Stimulated activated CD4-positive, alpha-beta T cell treated with anti-CD3 and anti-CD28 coated beads, Interleukin-2, amount 100 ng/mL, for 4 hours (primary cell): Measurements from ENCODE around the gene RYR3.

Experiments
- DNase-seq: peaks from one replicate; pipeline ENCODE4 v3.0.0-alpha.2; 2020; ENCODE audit warnings: low read depth

Gene RYR3

DNA sequence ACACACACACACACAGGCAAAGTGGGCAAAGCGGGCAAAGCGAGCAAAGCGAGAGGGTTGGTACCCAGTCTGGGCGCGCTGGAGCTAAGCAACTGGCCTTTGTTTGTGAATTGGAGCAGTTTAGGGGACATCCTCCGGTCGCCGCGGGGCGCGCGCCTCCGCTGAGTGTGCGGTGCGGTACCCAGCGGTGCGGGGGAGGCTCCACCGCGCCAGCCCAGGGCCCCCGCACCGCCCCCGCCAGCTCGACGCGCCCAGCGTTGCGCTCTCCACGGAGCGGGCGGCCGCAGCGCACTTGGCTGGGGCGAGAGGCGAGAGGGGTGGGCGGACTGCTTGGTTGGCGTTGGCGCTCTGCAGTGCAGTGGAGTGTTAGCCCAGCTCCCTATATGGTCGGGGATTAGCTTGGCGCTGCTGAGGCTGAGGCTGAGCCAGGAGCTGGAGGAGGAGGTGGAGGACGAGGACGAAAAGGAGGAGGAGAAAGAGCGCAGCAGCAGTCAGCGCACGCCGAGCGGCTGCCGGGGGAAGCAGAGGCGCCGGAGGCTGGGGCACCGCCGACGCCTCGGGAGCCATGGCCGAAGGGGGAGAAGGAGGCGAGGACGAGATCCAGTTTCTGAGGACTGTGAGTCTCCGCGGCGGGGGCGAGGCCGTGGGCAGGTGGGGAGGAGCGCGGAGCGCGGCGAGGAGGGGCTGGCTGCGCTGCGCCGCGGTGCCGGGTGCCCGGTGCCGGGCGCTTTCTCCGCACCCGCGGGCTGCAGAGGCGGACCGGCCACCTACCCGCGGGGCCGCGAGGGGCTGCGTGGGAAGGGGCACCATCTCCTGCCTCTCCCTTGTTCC lies at the start of gene RYR3:
RYR3 (plus strand) TSS at position 487 of the 831 bp plus-strand sequence; CDS start at position 566, 79 bp downstream.
- no peak for DNase-seq

DNA sequence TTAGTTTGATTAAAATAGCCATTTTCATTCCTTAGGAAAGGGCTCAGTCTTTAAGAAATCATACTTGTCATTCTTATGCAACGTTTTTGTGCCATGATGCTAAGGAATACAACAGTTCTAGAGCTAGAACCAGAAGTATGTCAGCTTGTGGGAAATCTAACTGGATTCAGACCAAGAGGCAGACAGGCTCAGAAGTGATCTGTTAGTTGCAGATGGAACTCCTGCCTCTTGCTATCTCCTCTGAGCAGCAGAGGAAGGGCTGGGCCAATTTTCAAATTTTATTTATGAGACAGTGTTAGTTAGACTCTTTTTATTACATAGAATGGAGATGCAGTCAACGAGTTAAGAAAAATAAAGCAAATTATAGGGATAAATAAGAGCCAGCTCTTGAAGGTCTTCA lies 48.5 kb upstream of the RYR3 start:
- no peak for DNase-seq

DNA sequence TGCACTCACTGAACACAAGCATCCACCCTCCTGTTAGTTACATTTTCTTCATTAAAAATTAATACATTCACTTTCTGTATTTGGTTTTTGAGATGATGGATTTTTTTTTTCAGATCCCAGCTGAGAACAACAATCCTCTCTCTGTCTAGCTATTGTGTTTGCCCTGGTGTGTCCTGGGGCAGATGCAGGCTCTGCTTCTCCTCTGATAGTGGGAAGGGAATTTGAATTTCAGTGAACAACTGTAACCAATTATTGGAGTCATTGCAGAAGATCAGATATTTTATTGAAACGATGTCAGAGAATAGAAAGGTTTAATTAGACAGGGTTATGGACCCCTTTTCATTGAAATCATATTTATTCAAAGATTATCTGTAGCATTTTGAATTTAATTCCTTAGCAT lies 33.1 kb upstream of the RYR3 start:
- DNase-seq, result no peak

DNA sequence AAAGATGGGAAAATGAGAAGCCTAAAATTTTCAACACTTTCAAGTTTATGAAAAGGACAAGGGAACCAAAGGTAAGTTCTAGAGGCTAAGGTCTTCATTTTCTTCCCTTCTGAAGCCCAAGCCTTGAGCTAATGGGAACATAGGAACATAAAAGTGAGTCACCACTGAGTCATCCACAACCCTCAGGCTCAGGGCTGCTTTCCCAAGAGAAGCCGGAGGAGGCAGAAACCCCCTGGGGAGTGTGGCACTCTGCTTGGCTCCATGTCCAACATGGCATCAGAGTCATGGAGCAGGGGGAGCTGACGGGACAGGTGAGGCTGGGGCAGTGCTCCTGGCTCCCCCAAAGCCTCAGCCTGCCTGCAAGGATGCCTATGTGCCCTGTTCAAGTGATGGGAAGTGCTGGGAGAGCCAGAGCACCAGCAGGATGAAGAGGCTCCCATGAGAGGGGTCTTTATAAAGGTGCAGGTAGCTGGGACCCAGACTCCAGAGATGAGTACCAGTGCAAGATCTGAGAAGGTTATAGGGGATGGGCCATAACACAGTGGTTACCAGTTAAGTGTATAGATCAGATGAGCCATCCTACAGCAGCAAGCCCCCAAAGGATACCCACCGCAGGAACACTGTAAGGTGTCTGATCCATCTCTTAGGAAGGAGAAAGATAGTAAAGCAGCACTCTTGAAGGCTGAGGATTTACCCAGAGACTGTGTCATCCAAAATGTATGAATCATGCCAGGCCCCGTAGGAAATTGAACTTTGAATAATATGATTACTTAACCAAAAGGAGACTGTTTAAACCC lies 31.8 kb upstream of the RYR3 start:
- no peak for DNase-seq

DNA sequence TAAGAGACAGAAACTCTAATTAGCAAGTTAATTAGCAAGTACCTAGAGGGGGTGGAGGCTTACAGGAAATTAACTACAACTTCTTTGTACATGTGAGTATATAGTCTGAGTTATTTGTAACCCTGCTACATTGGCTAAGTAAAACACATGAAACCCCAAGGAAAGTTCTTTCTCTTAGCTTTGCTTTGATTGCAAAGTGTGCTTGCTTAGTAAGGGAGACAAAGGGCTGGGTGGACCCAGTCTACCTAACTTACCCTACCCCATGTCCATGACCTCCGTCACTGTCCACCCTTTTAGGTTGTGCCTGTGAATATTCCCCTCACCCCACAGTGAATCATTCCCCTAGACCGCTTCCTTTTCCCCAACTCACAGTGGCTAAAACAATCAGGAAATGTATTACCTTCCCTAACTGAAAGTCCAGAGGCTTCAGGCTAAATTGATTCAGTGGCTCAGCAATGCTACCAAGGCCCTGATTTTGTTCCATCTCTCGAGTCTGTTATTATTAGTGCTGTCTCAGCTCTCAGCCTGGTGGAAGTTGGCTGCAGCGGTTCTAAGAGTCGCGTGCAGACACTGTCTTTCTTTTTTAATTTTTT lies 31.1 kb upstream of the RYR3 start:
- DNase-seq, result no peak

DNA sequence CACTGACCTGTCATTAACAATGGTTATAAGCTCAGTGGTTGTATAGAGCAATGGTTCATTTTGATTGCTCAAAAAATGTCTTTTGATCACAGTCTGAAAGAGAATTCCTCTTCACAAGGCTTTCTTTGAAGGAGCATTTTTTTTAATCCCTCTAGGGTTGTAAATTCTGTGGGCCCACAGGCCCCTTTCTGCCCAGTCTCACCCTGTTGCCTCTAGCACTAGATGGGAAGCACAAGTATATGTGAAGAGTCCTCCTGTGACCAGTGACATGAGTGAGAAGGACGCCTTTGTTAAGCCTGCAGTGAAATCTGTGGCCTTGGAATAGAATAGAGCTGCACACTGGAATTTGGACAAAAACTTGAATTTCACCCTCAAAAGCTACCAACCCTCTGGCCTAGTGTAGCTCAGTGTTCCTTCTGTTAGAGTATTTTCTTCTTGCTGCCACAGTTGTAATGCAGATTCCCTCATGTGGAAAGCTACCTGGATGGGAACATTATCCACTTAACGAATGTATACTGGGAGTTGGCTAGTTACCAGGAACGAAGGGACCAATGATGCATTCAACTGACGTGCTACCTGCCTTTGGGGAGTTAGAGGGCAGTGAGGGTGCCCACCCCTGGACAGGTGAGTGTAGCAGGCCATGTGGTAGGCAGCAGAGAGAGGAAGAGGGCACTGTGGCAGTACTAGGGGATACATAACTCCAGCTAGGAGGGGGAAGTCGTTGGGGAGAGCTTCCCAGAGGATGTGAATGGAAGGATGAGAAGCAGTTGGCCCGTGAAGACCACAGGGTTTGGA lies 28.3 kb upstream of the RYR3 start:
- no peak for DNase-seq

DNA sequence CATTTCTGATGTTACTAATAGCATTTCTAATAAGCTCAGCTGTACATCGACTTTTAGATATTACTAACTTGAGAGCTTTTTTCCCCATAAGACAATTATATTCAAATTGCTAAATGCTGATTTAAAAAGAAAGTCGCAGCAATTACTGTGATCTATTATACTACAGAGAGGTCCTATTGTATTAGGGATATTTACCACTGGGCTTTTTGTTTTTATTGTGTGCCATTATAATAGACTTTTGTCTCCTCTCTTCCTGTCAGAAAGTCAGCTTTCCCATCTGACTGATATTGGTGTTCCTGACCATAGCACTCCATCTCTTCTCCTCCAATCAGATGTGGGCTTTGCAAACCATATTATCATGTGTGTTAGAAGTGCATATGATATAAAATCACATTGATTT lies 27.2 kb upstream of the RYR3 start:
- no peak for DNase-seq

DNA sequence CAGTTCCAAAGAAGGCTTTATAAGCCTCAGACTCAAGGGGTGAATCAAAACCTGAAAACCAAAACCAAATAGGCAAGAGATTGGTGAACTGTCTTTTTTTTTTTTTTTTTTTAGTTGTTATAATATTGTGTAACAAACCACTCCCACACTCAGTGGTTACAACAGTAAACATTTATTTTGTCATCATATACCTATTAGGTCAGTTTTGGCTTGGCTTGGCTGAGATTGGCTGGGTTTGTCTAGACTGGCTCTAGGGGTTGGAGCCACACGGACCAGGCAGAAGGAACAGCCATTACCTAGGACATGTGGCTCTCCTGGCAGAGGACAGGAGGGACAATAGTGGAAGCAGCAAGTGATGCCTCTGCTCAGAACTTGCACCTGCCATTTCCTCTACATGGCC lies 26.4 kb upstream of the RYR3 start:
- no peak for DNase-seq

DNA sequence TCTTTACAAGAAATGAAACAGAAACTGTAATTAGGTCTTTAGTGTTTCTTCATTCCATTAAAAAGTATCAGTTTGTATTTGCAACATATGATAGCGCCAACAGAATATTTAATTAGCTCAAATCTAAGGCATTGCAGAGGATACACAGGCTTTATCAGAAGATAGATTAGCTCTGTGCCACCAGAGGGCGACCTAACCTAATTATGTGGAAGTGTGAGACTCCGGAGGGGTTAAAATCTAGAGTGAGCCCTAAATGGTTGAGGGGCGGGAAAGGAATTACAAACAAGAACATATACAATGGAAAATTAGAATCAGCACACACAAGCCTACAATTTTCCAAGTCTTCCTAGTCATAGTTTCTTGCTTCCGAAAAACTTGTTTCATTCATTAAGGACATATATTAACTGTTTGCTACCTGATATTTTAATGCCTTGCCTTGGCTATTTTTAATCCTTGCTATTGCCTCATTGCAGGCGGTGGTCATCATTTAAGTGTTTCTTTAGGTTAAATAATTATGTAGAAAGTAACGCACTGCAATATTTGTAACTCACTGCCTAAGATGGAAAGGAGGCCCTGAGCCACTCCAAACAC lies 18.0 kb upstream of the RYR3 start:
- peak; percentile 6 for DNase-seq

DNA sequence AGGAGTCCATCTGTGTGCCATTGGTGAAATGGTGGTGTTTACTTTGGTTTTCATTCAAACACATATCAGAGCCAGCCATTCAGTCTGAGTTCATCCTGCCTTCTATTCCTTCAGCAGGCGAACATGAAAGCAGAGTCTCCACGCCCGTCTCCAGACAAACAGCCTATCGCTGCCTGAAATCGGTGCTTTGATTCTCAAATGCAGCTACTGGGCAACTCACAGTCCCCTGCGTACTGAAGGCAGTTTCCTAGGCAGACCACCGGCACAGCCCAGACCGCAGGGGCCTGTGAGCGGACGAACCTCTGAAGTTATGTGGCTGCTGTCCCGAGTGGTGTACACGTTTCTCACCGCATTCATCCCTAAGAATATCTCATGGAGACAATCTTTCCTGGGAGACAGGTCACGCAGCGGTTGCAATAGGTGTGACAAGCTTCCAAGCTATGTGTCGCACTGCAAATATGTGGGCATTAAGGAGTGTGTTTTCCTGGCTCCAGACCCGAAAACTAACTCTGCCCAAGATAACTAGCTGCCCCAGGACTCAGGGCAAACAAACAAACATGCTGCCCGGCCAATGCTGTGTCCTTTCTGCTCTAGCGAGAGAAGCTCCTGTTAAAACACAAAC lies 16.9 kb upstream of the RYR3 start:
- no peak for DNase-seq

DNA sequence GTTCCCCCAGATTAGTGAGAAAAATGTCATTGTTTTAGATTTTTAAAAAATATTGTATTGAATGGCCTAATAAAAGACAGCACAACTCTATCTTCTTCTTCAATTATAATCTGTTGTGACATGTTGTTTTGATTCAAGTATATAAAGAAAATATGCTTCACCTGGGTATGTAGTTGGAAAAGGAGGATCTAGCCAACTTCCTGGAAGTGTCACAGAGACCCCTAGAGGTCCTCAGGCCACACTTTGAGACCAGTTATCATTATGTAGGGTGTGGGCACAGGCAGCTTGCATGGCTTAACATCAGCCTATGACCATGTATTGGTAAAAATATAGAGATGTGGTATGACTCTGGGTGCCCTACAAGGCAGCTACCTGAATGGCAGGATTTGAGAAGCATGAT lies 14.7 kb upstream of the RYR3 start:
- DNase-seq, result no peak

DNA sequence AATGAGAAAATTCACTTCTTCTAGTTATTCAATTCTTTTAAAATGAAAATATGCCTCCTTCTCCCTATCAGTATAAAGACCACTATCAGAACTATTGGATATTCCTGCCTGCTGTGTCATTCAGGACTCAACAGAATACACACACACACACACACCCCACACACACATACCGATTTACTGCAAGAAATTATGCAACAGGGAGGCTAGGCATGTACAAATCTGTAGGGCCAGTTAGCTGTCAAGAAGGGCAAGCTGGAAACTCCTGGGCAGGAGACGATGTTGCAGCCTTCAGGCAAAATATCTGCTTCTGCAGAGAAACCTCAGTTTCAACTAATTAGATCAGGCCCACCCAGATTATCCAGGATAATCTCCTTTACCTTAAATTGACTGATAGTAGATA lies 13.9 kb upstream of the RYR3 start:
- DNase-seq, result no peak

DNA sequence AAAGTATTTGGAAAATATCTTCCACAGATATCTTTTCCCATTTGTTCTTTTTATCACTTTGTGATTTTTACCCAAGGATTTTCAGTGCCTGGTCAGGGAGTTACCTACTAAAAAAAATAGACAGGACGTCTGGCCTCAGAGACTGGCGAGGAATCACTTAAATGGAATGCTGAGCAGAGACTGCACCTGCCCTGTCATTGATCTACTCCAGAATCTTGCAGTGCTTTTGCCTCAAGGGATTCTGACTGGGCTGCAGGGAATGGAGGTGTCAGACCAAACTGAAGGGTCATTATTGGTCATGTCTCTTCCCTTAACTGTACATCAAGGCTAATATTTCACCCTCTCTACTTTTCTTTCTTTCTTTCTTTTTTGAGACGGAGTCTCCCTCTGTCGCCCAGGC lies 12.1 kb upstream of the RYR3 start:
- DNase-seq, result no peak

DNA sequence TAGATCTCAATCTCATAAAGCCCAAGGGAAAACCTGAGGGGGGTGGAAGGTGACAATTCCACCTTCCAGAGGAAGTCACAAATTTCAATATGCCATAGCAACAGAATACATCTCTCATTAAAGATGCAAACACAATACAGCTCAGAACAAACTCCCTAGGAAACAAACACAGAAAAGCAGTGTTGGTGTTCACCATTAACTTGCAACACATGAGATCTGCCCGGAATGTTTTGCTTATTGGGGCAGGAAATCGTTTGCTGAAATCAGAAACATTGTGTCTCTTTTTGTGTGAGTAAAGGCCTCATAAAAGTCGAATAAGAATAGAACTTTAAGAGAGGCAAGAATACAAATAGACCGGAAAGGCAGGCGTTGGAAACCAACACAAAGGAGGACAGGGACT lies 5.8 kb upstream of the RYR3 start:
- DNase-seq, result no peak

DNA sequence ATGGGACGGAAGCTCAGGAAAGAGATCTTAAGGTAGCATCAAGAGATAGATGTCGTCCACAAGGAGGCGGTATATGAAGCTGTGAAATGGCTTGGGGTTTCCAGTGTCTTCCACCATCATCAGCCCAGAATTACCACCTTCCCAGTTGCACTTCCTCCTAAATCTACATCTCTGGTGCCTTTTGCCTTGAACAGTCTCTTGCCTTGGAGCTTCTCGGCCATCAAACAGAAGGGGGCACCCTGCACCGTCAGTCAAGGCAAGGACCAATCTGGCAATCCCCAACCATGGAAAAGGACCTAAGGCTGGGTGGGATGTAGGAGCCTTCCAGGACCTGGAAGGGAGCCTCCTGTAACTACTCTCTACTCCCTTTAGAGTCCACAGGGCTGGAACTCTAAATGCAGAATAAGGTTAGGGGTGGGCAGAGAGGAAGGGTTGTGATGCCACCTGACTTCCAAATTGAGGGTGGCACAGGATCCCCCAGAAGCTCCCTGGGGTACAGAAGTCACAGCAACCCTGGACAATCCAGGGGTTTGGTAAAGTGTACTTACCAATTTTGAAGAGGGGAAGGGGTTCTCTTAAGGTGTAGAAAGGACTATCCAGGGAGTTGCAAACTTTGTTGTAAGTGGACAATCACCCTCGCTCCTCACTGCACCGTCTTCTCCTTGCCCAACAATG lies 1.0 kb upstream of the RYR3 start:
- DNase-seq, result no peak

DNA sequence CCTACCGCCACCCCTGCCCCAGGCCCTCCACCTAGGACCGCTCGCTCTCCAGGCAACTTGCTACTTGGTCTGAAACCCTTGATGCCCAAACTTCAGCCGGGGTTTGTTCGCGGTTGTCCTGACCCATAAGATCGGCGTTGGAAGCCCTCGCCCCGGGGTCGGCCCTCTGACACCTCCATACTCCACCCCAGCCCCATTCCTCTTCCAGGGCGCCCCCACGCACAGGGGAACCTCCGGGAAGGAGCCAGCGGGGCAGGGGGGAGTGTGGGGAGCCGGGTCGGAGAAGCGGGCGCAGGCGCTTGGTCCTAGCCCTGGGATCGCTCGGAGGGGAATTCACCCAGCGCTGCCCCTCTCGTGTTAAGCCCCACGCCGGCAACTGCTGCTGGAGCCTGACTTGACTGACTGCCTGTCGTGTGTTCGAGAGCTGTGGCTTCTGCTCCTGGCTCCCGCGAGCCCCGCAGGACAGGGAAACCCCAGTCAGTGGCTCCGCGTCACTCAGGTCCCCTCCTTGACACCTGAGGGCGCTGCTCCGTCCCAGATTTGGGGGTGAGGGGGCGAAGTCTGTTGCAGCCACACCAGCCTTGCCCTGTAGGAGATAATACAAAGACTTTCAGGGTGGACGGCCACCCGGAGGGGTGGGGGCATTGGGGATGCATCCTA lies 675 bp downstream of the RYR3 start:
- no peak for DNase-seq

DNA sequence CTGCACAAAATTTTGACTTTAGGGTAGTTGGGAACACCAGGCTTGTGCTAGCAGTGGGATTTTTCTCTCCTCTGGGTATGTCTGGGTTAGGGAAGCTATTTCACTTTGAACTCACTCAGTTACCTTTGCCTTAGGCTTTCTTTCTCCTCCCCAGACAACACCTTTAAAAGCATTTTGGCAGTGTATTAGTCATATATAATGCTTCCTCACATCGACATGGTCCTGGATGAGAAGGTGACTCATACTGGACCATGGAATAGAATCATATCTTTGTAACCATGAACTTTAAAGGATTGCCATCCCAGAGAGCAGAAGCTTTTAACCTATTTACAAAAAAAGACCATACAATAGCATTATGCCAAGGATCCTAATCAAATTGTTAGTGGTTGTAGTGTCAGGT lies 2.7 kb downstream of the RYR3 start:
- no peak for DNase-seq

DNA sequence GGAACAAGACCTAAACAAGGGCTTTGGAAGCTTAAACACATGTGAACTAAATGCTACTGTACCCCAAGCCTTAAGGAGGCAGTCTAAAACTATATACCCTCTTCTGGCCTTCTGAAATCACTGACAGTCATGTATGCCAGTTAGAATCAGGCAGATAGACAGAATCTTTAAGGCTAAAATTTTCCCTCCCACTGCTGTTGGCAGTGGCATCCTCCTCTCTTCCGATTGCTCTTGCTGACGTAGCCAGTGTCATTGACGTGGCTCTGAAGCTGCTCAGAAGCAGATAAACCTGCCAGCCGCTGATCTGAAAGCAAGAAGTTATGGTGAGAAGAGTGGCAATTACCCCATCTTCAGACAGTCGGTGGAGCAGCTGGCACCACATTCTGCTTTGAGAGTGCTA lies 3.3 kb downstream of the RYR3 start:
- DNase-seq, result no peak

DNA sequence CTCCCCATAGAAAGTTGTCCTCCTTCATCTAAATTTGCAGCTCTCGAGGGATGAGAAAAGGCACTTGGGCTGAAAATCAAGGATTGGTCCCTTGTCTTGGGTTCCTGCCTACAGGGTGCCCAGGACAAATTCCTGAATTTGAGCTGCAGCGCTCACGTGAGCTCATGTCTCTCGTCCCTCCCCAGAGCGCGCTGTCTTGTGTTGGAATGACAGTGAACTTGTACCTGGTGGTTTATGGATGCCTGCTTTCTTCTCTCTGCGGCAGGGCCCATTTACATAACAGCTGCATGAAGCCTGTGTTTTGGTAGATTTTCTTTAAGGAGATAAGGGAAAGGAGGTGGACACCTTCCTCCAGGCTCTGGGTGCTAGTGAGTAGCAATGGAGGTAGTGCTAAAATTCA lies 4.3 kb downstream of the RYR3 start:
- DNase-seq, result no peak

DNA sequence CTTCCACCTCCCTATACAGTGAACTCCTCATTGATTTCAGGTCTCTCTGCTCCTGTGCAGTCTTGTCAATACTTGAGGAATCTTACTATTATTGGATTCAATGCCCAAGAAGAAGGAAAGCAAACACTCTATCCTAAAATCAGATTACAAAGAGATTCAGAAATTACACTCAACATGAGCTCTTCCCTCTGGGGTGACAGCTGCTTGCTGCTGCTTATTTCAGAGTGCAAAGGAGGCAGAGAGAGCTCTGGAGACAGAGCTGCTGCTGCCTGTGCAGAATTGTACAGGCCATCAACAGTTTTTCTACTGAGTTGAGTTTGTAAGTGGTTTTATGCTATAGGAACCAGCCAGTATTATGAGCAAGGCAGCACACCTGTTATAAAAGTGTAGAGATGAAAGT lies 7.1 kb downstream of the RYR3 start:
- DNase-seq, result no peak
